H9 (cell line): Measurements from ENCODE around the gene BTBD17. TPM values are rescaled to one million over a fixed set of nuclear protein-coding genes. Genes with fewer than 3 reads are reported as not detected.

Source experiments
- DNase-seq: peaks from one replicate; pipeline ENCODE4 v3.0.0-alpha.2; 2017
- H2AFZ ChIP-seq: one replicate; pipeline ENCODE4 v1.6.1; 2013; ENCODE audit warnings: mild to moderate bottlenecking, low read length, control low read depth, moderate library complexity
- H2AK5ac ChIP-seq: 2 replicates; pipeline ENCODE4 v1.6.1; 2013; ENCODE audit warnings: low read length, control low read depth, mixed read lengths; ENCODE audit not compliant: insufficient read length
- H2BK120ac ChIP-seq: one replicate; pipeline ENCODE4 v1.6.1; 2013; ENCODE audit warnings: low read depth, mild to moderate bottlenecking, low read length, control low read depth, inconsistent platforms; ENCODE audit not compliant: poor library complexity, severe bottlenecking
- H2BK12ac ChIP-seq: 2 replicates; pipeline ENCODE4 v1.6.1; 2013; ENCODE audit warnings: low read length, control low read depth, mixed read lengths, low read depth; ENCODE audit not compliant: insufficient read length
- H2BK15ac ChIP-seq: 2 replicates; pipeline ENCODE4 v1.6.1; 2013; ENCODE audit warnings: low read depth, low read length, control low read depth
- H2BK20ac ChIP-seq: one replicate; pipeline ENCODE4 v1.6.1; 2013; ENCODE audit warnings: low read depth, mild to moderate bottlenecking, low read length, control low read depth, inconsistent platforms; ENCODE audit not compliant: poor library complexity, severe bottlenecking
- H2BK5ac ChIP-seq: 2 replicates; pipeline ENCODE4 v1.6.1; 2013; ENCODE audit warnings: low read length, control low read depth, mixed read lengths; ENCODE audit not compliant: insufficient read length
- H3K14ac ChIP-seq: 2 replicates; pipeline ENCODE4 v1.6.1; 2013; ENCODE audit warnings: low read length, control low read depth; ENCODE audit not compliant: insufficient read depth
- H3K18ac ChIP-seq: 2 replicates; pipeline ENCODE4 v1.6.1; 2013; ENCODE audit warnings: low read depth, mild to moderate bottlenecking, mixed read lengths, low read length, control low read depth; ENCODE audit not compliant: insufficient read length
- H3K23ac ChIP-seq: 2 replicates; pipeline ENCODE4 v1.6.1; 2013; ENCODE audit warnings: low read length, control low read depth, mixed read lengths, low read depth; ENCODE audit not compliant: insufficient read length
- H3K23me2 ChIP-seq: 2 replicates; pipeline ENCODE4 v1.6.1; 2013; ENCODE audit warnings: low read depth, mild to moderate bottlenecking, mixed read lengths, low read length, control low read depth; ENCODE audit not compliant: insufficient read length, poor library complexity, severe bottlenecking
- H3K27ac ChIP-seq: 2 replicates; pipeline ENCODE4 v1.5.1; 2013; ENCODE audit warnings: low read length, control low read depth, mixed read lengths, low read depth; ENCODE audit not compliant: insufficient read length
- H3K27me3 ChIP-seq: 2 replicates; pipeline ENCODE4 v1.6.1; 2013; ENCODE audit warnings: low read length, control low read depth, inconsistent platforms; ENCODE audit not compliant: insufficient read depth
- H3K4ac ChIP-seq: 2 replicates; pipeline ENCODE4 v1.6.1; 2013; ENCODE audit warnings: low read depth, mild to moderate bottlenecking, control low read depth, inconsistent platforms, low read length, moderate library complexity
- H3K4me1 ChIP-seq: 2 replicates; pipeline ENCODE4 v1.6.1; 2013; ENCODE audit warnings: low read length, control low read depth, inconsistent platforms; ENCODE audit not compliant: insufficient read depth
- H3K4me2 ChIP-seq: 2 replicates; pipeline ENCODE4 v1.6.1; 2013; ENCODE audit warnings: low read length, control low read depth, mixed read lengths; ENCODE audit not compliant: insufficient read length, insufficient read depth
- H3K56ac ChIP-seq: 2 replicates; pipeline ENCODE4 v1.6.1; 2013; ENCODE audit warnings: low read depth, mild to moderate bottlenecking, mixed read lengths, low read length, control low read depth; ENCODE audit not compliant: insufficient read length
- H3K79me1 ChIP-seq: 2 replicates; pipeline ENCODE4 v1.6.1; 2013; ENCODE audit warnings: low read depth, mild to moderate bottlenecking, moderate library complexity, low read length, control low read depth, inconsistent platforms; ENCODE audit not compliant: insufficient read depth, poor library complexity, severe bottlenecking
- H3K79me2 ChIP-seq: 2 replicates; pipeline ENCODE4 v1.6.1; 2013; ENCODE audit warnings: low read length, control low read depth, inconsistent platforms; ENCODE audit not compliant: insufficient read depth
- H3K9ac ChIP-seq: 2 replicates; pipeline ENCODE4 v1.6.1; 2013; ENCODE audit warnings: low read length, control low read depth, mixed read lengths; ENCODE audit not compliant: insufficient read length; ENCODE audit errors: extremely low read depth
- H3K9me3 ChIP-seq: one replicate; pipeline ENCODE4 v1.6.1; 2013; ENCODE audit warnings: low read depth, low read length, inconsistent platforms; ENCODE audit not compliant: control insufficient read depth
- H3T11ph ChIP-seq: one replicate; pipeline ENCODE4 v1.6.1; 2013; ENCODE audit warnings: mild to moderate bottlenecking, low read length, control low read depth, inconsistent platforms
- H4K20me1 ChIP-seq: one replicate; pipeline ENCODE4 v1.6.1; 2013; ENCODE audit not compliant: control insufficient read depth, insufficient read length, insufficient read depth
- H4K5ac ChIP-seq: 2 replicates; pipeline ENCODE4 v1.6.1; 2013; ENCODE audit warnings: low read depth, mild to moderate bottlenecking, mixed read lengths, low read length, control low read depth; ENCODE audit not compliant: insufficient read length
- H4K8ac ChIP-seq: replicated peaks from 2 replicates; pipeline ENCODE4 v1.6.1; 2013; ENCODE audit warnings: low read length, control low read depth, mixed read lengths, low read depth; ENCODE audit not compliant: insufficient read length
- H4K91ac ChIP-seq: 2 replicates; pipeline ENCODE4 v1.6.1; 2013; ENCODE audit warnings: low read depth, mild to moderate bottlenecking, moderate library complexity, mixed read lengths, low read length, control low read depth; ENCODE audit not compliant: insufficient read length
- H3K27ac Mint-ChIP-seq, 3 experiments: 2 replicates in 2 of 3; 3 replicates in 1 of 3; pipeline ENCODE4 v1.8.0; 2020 to 2021; ENCODE audit warnings: mixed read lengths in 3 of 3, mild to moderate bottlenecking in 1 of 3, moderate library complexity in 1 of 3
- H3K27me3 Mint-ChIP-seq: 2 replicates; pipeline ENCODE4 v1.8.0; 2021; ENCODE audit warnings: low read depth, mild to moderate bottlenecking, moderate library complexity, mixed read lengths
- H3K36me3 Mint-ChIP-seq, 3 experiments: 2 replicates in 2 of 3; 3 replicates in 1 of 3; pipeline ENCODE4 v1.8.0; 2020 to 2021; ENCODE audit warnings: low read depth in 3 of 3, mixed read lengths in 3 of 3; ENCODE audit not compliant: insufficient read depth in 1 of 3
- H3K4me1 Mint-ChIP-seq, 2 experiments: 2 replicates each; pipeline ENCODE4 v1.8.0; 2020; ENCODE audit warnings: mixed read lengths in 2 of 2
- H3K4me3 Mint-ChIP-seq, 2 experiments: 2 replicates in 1 of 2; 3 replicates in 1 of 2; pipeline ENCODE4 v1.8.0; 2020 to 2021; ENCODE audit warnings: mild to moderate bottlenecking in 2 of 2, mixed read lengths in 2 of 2, moderate library complexity in 1 of 2
- H3K9me3 Mint-ChIP-seq, 2 experiments: 2 replicates in 1 of 2; 3 replicates in 1 of 2; pipeline ENCODE4 v1.8.0; 2020; ENCODE audit warnings: mild to moderate bottlenecking in 2 of 2, mixed read lengths in 2 of 2, moderate library complexity in 1 of 2
- WGBS: extraction: QIAGEN DNeasy Blood & Tissue Kit; methylation state at CpG from one replicate; pipeline ENCODE4 v1.1.7; 2013; ENCODE audit warnings: missing lambda C conversion rate, low lambda C conversion rate, mixed read lengths; ENCODE audit not compliant: insufficient read length; ENCODE audit errors: extremely low coverage; 5-methylcytosine and 5-hydroxymethylcytosine counted together
- total RNA-seq: library from RNA; stranded (reverse); gene quantifications from 2 replicates; pipeline ENCODE4 v1.2.1, GENCODE V29; 2021
- TF ChIP-seq, protein P1 (sequence below): fragments of 200-600 bp; sonication (generic); conservative IDR thresholded peaks from 3 replicates; pipeline ENCODE4 v1.8.0; 2021; ENCODE audit warnings: antibody characterized with exemption, mild to moderate bottlenecking

The BTBD17 gene
- total RNA-seq, 1 experiment from 2014 or later, result 0.33 TPM

DNA sequence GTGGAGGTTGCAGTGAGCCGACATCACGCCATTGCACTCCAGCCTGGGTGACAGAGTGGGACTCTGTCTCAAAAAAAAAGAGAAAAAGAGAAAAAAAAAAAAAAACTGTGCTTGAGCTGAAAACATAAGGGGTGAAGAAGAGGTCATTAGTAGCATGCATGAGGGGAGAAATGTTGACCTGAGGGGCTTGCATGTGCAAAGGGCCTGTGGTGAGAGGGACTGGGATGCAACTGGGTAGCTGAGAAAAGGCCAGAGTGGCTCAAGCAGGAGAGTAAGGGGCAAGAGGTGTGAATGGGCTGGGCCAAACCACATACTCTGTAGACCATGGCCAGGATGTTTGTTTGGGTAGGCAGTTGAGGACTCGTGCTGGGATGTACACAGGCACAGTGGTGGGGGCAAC, 32.3 kb downstream of the BTBD17 start:
- no peaks in the 10 kb centered on the region for H3K9me3 Mint-ChIP-seq
- Histone ChIP-seq H3T11ph (no peak overlapping the region), H2BK120ac (no peak overlapping the region), H3K56ac (no peak overlapping the region), H3K79me1 (no peaks in the 10 kb centered on the region), H3K4me1 (no peaks in the 10 kb centered on the region), H2BK15ac (no peak overlapping the region), H3K4ac (no peak overlapping the region), H2BK5ac (no peak overlapping the region), H3K27ac (no peak overlapping the region), H3K79me2 (no peaks in the 10 kb centered on the region), H3K14ac (no peak overlapping the region), H3K4me2 (no peak overlapping the region), H3K23me2 (peaks cover 6% of the 10 kb centered on the region), H2BK12ac (no peak overlapping the region), H2AK5ac (no peak overlapping the region), H3K9ac (no peak overlapping the region), H2BK20ac (no peak overlapping the region), H3K18ac (no peak overlapping the region), H4K5ac (no peak overlapping the region), H4K20me1 (no peaks in the 10 kb centered on the region), H4K91ac (no peak overlapping the region), H3K23ac (no peak overlapping the region), H3K9me3 (no peaks in the 10 kb centered on the region), H3K27me3 (no peaks in the 10 kb centered on the region; the same call in 1 of the 2 replicates), H2AFZ (no peak overlapping the region), H4K8ac (no peak overlapping the region)
- H3K27me3 Mint-ChIP-seq, result peaks cover 63% of the 10 kb centered on the region
- no CpG with 5 or more reads among the region's 3 CpGs for WGBS
- TF ChIP-seq, protein P1, sequence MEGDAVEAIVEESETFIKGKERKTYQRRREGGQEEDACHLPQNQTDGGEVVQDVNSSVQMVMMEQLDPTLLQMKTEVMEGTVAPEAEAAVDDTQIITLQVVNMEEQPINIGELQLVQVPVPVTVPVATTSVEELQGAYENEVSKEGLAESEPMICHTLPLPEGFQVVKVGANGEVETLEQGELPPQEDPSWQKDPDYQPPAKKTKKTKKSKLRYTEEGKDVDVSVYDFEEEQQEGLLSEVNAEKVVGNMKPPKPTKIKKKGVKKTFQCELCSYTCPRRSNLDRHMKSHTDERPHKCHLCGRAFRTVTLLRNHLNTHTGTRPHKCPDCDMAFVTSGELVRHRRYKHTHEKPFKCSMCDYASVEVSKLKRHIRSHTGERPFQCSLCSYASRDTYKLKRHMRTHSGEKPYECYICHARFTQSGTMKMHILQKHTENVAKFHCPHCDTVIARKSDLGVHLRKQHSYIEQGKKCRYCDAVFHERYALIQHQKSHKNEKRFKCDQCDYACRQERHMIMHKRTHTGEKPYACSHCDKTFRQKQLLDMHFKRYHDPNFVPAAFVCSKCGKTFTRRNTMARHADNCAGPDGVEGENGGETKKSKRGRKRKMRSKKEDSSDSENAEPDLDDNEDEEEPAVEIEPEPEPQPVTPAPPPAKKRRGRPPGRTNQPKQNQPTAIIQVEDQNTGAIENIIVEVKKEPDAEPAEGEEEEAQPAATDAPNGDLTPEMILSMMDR, result no peak
- H3K27ac Mint-ChIP-seq, result no peak overlapping the region
- DNase-seq, result no peak
- peaks cover 35 to 52% of the 10 kb centered on the region in 2 experiments for H3K4me1 Mint-ChIP-seq
- H3K36me3 Mint-ChIP-seq, result no peaks in the 10 kb centered on the region; a peak in 1 of 7 replicates
- H3K4me3 Mint-ChIP-seq, result no peak overlapping the region; a peak in 1 of 5 replicates
